ENCODE data around the gene ETV4.

ETV4 gene

DNA sequence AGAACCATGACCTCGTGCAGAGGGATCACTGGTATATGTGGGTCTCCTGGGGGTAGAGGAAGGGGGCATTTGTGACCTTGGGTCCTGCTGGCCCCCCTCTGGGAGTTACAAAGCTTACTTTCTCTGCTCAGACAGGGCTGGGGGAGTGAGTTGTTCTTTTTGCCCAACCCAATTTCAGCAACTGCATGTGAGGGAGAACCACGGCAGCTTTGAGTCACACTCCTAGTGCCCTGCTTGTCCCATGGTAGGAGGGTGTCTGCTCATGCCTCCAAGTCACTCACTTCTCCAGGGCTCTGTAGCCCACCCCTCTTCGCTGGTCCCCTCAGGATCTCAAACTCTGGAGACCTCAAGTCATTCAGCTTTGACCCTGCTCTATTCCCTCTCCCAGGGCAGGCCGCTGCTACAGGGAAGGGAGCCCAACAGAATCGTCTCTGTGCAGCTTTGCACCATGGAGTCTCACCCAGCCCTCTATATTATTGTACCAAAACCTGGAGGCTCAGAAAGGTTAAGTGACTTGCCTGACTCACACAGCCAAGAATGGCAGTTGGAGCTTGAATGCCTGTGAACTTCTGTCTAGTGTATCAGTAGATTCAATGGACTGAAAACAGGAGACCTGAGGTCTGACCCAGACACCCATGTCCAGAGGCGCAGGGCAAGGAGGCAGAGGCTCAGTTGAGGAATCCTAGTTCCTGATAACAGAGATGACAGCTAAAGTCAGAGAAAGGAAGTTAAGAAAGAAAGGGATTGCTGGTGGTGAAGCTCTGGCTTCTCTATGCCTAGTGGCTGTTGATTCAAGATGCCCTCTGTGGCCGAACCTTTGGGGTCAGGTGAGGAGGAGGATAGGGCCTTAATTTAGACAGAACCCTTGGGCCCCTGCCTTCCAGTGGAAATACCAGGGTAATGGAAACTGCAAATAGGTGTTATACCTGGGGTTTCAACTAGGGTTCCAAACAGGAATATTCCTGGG is 14.6 kb upstream of the ETV4 start:
- Histone ChIP-seq H3K36me3 (ENCODE audit: insufficient read depth) (no peaks in the 10 kb centered on the region), H4K20me1 (ENCODE audit: insufficient read depth) (no peaks in the 10 kb centered on the region), H3K4me3 (IDR thresholded peaks at IDR 0.05; ENCODE audit: insufficient read depth, low read depth, low read length) (no peak overlapping the region), H3K4me1 (ENCODE audit: low read depth, poor library complexity, severe bottlenecking) (peaks cover 5% of the 10 kb centered on the region), H3K9ac (no peak overlapping the region), H3K79me2 (ENCODE audit: insufficient read depth, low read depth) (no peaks in the 10 kb centered on the region), H2AFZ (ENCODE audit: low read depth) (no peak overlapping the region), H3K27me3 (ENCODE audit: insufficient read depth, low read depth) (no peaks in the 10 kb centered on the region), H3K27ac (no peak overlapping the region), H3K4me2 (no peak overlapping the region)
- TF ChIP-seq, protein P1, sequence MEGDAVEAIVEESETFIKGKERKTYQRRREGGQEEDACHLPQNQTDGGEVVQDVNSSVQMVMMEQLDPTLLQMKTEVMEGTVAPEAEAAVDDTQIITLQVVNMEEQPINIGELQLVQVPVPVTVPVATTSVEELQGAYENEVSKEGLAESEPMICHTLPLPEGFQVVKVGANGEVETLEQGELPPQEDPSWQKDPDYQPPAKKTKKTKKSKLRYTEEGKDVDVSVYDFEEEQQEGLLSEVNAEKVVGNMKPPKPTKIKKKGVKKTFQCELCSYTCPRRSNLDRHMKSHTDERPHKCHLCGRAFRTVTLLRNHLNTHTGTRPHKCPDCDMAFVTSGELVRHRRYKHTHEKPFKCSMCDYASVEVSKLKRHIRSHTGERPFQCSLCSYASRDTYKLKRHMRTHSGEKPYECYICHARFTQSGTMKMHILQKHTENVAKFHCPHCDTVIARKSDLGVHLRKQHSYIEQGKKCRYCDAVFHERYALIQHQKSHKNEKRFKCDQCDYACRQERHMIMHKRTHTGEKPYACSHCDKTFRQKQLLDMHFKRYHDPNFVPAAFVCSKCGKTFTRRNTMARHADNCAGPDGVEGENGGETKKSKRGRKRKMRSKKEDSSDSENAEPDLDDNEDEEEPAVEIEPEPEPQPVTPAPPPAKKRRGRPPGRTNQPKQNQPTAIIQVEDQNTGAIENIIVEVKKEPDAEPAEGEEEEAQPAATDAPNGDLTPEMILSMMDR (conservative IDR thresholded peaks at IDR 0.05; ENCODE audit: low read depth, low read length) = no peak

DNA sequence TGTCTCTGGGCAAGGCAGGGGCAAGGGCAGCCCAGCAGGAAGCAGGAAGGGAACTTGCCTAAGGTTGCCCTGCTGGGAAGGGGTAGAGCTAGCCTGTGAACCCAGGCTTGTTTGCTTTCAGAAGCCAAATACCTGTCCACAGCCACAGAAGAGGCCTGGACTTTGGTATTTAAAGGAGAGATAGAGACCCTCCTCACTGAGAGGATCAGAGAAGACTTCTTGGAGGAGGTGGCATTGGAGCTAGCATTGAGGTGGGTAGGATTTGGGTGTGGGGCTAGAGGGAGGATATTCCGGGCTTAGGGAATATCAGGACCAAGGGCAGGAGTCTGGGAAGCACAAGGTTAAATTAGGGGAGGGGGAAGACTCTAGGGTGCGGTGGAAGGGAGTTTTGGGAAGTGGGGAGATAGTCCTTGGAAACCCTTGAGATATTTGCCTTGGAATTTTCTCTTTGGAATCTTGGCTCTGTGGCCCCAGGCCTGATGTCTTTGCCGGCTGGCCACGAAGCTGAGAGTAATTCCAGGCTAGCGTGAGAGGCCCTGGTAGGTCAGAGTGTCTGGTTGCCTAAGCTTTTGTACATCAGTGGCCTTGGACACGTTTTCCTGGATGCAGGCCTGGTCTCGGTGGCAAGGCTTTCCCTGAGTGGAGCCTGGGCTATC is 13.1 kb upstream of the ETV4 start:
- no peak overlapping the region for H2AFZ ChIP-seq (ENCODE audit: low read depth)
- no peak overlapping the region for H3K9ac ChIP-seq
- no peaks in the 10 kb centered on the region for H3K36me3 ChIP-seq (ENCODE audit: insufficient read depth)
- TF ChIP-seq, protein P1 (conservative IDR thresholded peaks at IDR 0.05; ENCODE audit: low read depth, low read length) = no peak
- H3K79me2 ChIP-seq (ENCODE audit: insufficient read depth, low read depth) = no peaks in the 10 kb centered on the region
- H3K27me3 ChIP-seq (ENCODE audit: insufficient read depth, low read depth) = no peaks in the 10 kb centered on the region
- no peaks in the 10 kb centered on the region for H4K20me1 ChIP-seq (ENCODE audit: insufficient read depth)
- H3K27ac ChIP-seq = no peak overlapping the region
- H3K4me2 ChIP-seq = no peak overlapping the region
- peaks cover 5% of the 10 kb centered on the region for H3K4me1 ChIP-seq (ENCODE audit: low read depth, poor library complexity, severe bottlenecking)
- H3K4me3 ChIP-seq (IDR thresholded peaks at IDR 0.05; ENCODE audit: insufficient read depth, low read depth, low read length) = no peak overlapping the region

DNA sequence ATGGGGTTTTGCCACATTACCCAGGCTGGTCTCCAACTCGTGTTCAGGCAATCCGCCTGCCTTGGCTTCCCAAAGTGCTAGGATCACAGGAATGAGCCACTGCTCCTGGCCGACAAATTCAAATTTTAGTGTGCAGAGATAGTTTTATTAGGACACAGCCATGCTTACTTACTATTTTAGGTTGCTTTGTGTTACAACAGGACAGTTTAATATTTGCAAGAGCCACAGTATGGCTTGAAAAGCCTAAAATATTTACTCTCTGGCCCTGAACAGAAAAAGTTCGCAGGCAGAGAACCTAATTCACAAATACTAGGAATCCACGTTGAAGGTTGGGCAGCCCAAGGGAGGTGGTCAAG is 12.6 kb upstream of the ETV4 start:
- peaks cover 5% of the 10 kb centered on the region for H3K4me1 ChIP-seq (ENCODE audit: low read depth, poor library complexity, severe bottlenecking)
- no peaks in the 10 kb centered on the region for H3K36me3 ChIP-seq (ENCODE audit: insufficient read depth)
- H3K27ac ChIP-seq = no peak overlapping the region
- H3K9ac ChIP-seq = no peak overlapping the region
- H3K4me3 ChIP-seq (IDR thresholded peaks at IDR 0.05; ENCODE audit: insufficient read depth, low read depth, low read length) = no peak overlapping the region
- H3K79me2 ChIP-seq (ENCODE audit: insufficient read depth, low read depth) = no peaks in the 10 kb centered on the region
- TF ChIP-seq, protein P1 (conservative IDR thresholded peaks at IDR 0.05; ENCODE audit: low read depth, low read length) = no peak
- no peak overlapping the region for H2AFZ ChIP-seq (ENCODE audit: low read depth)
- no peak overlapping the region for H3K4me2 ChIP-seq
- H4K20me1 ChIP-seq (ENCODE audit: insufficient read depth) = no peaks in the 10 kb centered on the region
- no peaks in the 10 kb centered on the region for H3K27me3 ChIP-seq (ENCODE audit: insufficient read depth, low read depth)

DNA sequence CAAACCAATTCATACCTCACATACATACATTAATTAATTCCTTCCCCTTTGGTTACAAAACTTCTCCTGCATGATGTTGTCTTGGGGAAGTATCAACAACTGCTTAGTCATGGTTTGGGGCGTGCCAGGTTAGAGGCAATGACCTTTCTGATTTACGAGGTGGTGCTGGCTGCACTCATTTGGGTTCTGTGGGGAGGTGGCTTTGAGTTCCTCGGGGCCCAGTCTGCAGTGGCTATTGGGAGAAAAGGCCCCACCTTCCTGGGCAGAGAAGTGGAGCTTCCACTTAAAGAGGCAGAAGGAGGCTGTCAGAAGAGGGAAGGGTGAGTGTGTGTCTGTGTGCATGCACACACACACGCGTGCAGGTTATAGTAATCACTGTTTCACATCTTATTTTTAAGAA is 10.2 kb upstream of the ETV4 start:
- Histone ChIP-seq H3K4me2 (no peak overlapping the region), H3K4me3 (IDR thresholded peaks at IDR 0.05; ENCODE audit: insufficient read depth, low read depth, low read length) (no peak overlapping the region), H3K4me1 (ENCODE audit: low read depth, poor library complexity, severe bottlenecking) (peaks cover 5% of the 10 kb centered on the region), H3K79me2 (ENCODE audit: insufficient read depth, low read depth) (no peaks in the 10 kb centered on the region), H4K20me1 (ENCODE audit: insufficient read depth) (no peaks in the 10 kb centered on the region), H3K27ac (no peak overlapping the region), H3K36me3 (ENCODE audit: insufficient read depth) (no peaks in the 10 kb centered on the region), H3K27me3 (ENCODE audit: insufficient read depth, low read depth) (no peaks in the 10 kb centered on the region), H3K9ac (no peak overlapping the region), H2AFZ (ENCODE audit: low read depth) (peak overlapping the region; percentile 36; the same call in 1 of the 2 replicates)
- TF ChIP-seq, protein P1 (conservative IDR thresholded peaks at IDR 0.05; ENCODE audit: low read depth, low read length) = no peak

Data from KMS-11 (cell line).